ENCODE results near the gene IP6K3. TPM values are rescaled to one million over a fixed set of nuclear protein-coding genes. Genes with fewer than 3 reads are reported as not detected.

Gene IP6K3
- total and polyA plus RNA-seq, 2 donors (not counting 1 experiment from before 2014, with no cell fraction given) = not detected

DNA sequence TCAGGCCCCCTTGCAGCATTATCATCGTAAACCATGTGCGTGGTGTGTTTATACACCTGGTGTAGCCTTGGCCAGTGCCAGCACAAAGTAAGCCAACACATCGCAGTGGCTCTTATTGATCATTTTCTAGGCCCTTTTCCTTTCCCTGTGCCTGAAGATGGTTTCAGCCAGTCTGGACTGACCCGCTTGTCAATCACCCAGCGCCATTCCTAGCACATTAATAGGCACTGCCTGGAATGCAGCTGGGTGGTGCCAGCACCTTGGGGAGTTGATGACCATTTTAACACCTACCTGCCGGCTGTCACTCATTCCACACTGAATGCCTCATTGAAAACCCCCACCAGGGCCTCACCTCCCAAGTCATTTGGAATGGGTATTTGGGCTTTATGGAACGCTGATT is 30.3 kb downstream of the IP6K3 start:
- ChIA-PET CTCF (interaction anchor here (0.7 to 4.3 kb wide), 4 partner anchors 22 to 312 kb away, joined by 3 to 23 read pairs (median 3); no protein-coding TSS in a partner anchor), POLR2A (no interaction called here)
- Histone ChIP-seq H3K4me1 (ENCODE audit: control insufficient read depth in 2 of 2, insufficient read depth in 2 of 2, low read length in 2 of 2) (peaks cover 12 to 22% of the 10 kb centered on the region in 2 donors), H3K36me3 (replicated peaks in 1 of 2; ENCODE audit: control extremely low read depth in 1 of 2, control insufficient read depth in 1 of 2, extremely low read depth in 1 of 2, insufficient read depth in 2 of 2, low read length in 1 of 2) (no peaks in the 10 kb centered on the region), H3K9me3 (ENCODE audit: control extremely low read depth in 1 of 3, control insufficient read depth in 2 of 3, insufficient read depth in 1 of 3, low read length in 2 of 3) (peaks cover 0 to 4% (median 0%) of the 10 kb centered on the region in 3 donors), H3K27ac (ENCODE audit: low read length in 2 of 2) (no peak overlapping the region), H4K20me1 (ENCODE audit: control insufficient read depth, insufficient read depth, low read length, poor library complexity, severe bottlenecking) (no peaks in the 10 kb centered on the region), H3K4me3 (ENCODE audit: control extremely low read depth in 1 of 5, extremely low read depth in 1 of 5, insufficient read depth in 1 of 5, low read depth in 2 of 5, low read length in 4 of 5) (no peak overlapping the region), H3K9ac (ENCODE audit: low read length) (no peak overlapping the region), H3K4me2 (replicated peaks; ENCODE audit: low read depth, low read length, poor library complexity, severe bottlenecking) (no peak overlapping the region), H3K27me3 (replicated peaks in 1 of 4; ENCODE audit: control extremely low read depth in 1 of 4, control insufficient read depth in 3 of 4, insufficient read depth in 4 of 4, low read length in 3 of 4) (no peaks in the 10 kb centered on the region), H2AFZ (ENCODE audit: insufficient read depth, low read depth, low read length, poor library complexity, severe bottlenecking) (no peak overlapping the region), H3K79me2 (ENCODE audit: control insufficient read depth, insufficient read depth, low read length) (no peaks in the 10 kb centered on the region)
- Mint-ChIP-seq H3K9me3 (ENCODE audit: insufficient read depth) (no peaks in the 10 kb centered on the region), H3K4me1 (peaks cover 28% of the 10 kb centered on the region), H3K27ac (no peak overlapping the region), H3K4me3 (no peak overlapping the region), H3K27me3 (peaks cover 5% of the 10 kb centered on the region)
- 98% methylated on average over 5 of the region's 7 CpGs for WGBS (ENCODE audit: insufficient coverage)
- ATAC-seq (ENCODE audit: low read depth) (no peak), DNase-seq (no peak)
- TF ChIP-seq EZH2 (IDR thresholded peaks at IDR 0.05; ENCODE audit: borderline replicate concordance, insufficient read depth, low read depth, low read length, poor library complexity, severe bottlenecking) = no peak
- TF ChIP-seq, protein P1, sequence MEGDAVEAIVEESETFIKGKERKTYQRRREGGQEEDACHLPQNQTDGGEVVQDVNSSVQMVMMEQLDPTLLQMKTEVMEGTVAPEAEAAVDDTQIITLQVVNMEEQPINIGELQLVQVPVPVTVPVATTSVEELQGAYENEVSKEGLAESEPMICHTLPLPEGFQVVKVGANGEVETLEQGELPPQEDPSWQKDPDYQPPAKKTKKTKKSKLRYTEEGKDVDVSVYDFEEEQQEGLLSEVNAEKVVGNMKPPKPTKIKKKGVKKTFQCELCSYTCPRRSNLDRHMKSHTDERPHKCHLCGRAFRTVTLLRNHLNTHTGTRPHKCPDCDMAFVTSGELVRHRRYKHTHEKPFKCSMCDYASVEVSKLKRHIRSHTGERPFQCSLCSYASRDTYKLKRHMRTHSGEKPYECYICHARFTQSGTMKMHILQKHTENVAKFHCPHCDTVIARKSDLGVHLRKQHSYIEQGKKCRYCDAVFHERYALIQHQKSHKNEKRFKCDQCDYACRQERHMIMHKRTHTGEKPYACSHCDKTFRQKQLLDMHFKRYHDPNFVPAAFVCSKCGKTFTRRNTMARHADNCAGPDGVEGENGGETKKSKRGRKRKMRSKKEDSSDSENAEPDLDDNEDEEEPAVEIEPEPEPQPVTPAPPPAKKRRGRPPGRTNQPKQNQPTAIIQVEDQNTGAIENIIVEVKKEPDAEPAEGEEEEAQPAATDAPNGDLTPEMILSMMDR (IDR thresholded peaks at IDR 0.05) = no peak
- intact Hi-C loops (cut with micrococcal nuclease) = no loop called here

- Mint-ChIP-seq H3K4me1 (peaks cover 32% of the 10 kb centered on the region), H3K4me3 (no peak overlapping the region), H3K9me3 (ENCODE audit: insufficient read depth) (no peaks in the 10 kb centered on the region), H3K27me3 (peaks cover 4% of the 10 kb centered on the region), H3K27ac (no peak overlapping the region)
- Histone ChIP-seq H3K36me3 (replicated peaks in 1 of 2; ENCODE audit: control extremely low read depth in 1 of 2, control insufficient read depth in 1 of 2, extremely low read depth in 1 of 2, insufficient read depth in 2 of 2, low read length in 1 of 2) (peaks cover 1% of the 10 kb centered on the region in 2 experiments), H3K27me3 (replicated peaks in 1 of 4; ENCODE audit: control extremely low read depth in 1 of 4, control insufficient read depth in 3 of 4, insufficient read depth in 4 of 4, low read length in 3 of 4) (no peaks in the 10 kb centered on the region), H3K27ac (ENCODE audit: low read length in 2 of 2) (no peak overlapping the region), H2AFZ (ENCODE audit: insufficient read depth, low read depth, low read length, poor library complexity, severe bottlenecking) (no peak overlapping the region), H3K9ac (ENCODE audit: low read length) (no peak overlapping the region), H3K4me1 (ENCODE audit: control insufficient read depth in 2 of 2, insufficient read depth in 2 of 2, low read length in 2 of 2) (peaks cover 16 to 28% of the 10 kb centered on the region in 2 donors), H3K9me3 (ENCODE audit: control extremely low read depth in 1 of 3, control insufficient read depth in 2 of 3, insufficient read depth in 1 of 3, low read length in 2 of 3) (peaks cover 0 to 4% (median 0%) of the 10 kb centered on the region in 3 donors), H3K4me3 (ENCODE audit: control extremely low read depth in 1 of 5, extremely low read depth in 1 of 5, insufficient read depth in 1 of 5, low read depth in 2 of 5, low read length in 4 of 5) (no peak overlapping the region), H4K20me1 (ENCODE audit: control insufficient read depth, insufficient read depth, low read length, poor library complexity, severe bottlenecking) (no peaks in the 10 kb centered on the region), H3K4me2 (replicated peaks; ENCODE audit: low read depth, low read length, poor library complexity, severe bottlenecking) (no peak overlapping the region), H3K79me2 (ENCODE audit: control insufficient read depth, insufficient read depth, low read length) (peaks cover 15% of the 10 kb centered on the region)
- no peak for ATAC-seq (ENCODE audit: low read depth)
- peak; percentile 37 for DNase-seq
- 67% methylated on average over 5 of the region's 7 CpGs for WGBS (ENCODE audit: insufficient coverage)
- ChIA-PET POLR2A (interaction anchor here (0.7 kb wide), 1 partner anchor 144 kb away, joined by 3 read pairs; no protein-coding TSS in a partner anchor), CTCF (interaction anchor here (0.9 to 6.1 kb wide), 4 partner anchors 13 to 312 kb away, joined by 3 to 58 read pairs (median 13); no protein-coding TSS in a partner anchor)
- no peak for TF ChIP-seq EZH2 (IDR thresholded peaks at IDR 0.05; ENCODE audit: borderline replicate concordance, insufficient read depth, low read depth, low read length, poor library complexity, severe bottlenecking)
- TF ChIP-seq, protein P1 (IDR thresholded peaks at IDR 0.05) = no peak
- intact Hi-C loops (cut with micrococcal nuclease) = no loop called here
Observed at GRCh38 chr6:33714385-33715040, 32.2 kb downstream of the IP6K3 start.
